ENCODE measurements around the gene URB1. TPM values are rescaled to one million over a fixed set of nuclear protein-coding genes. Genes with fewer than 3 reads are reported as not detected.

The URB1 gene
- total and polyA plus RNA-seq, 12 donors, result 4.0 to 17.7 (median 12.6) TPM

GRCh38 chr21:32351428-32351827 is 41.4 kb downstream of the URB1 start:
- 86 to 87% methylated on average over 6 of the region's 6 CpGs for WGBS, 2 donors
- H3K4me1 ChIP-seq, result peaks cover 0 to 8% (median 3%) of the 10 kb centered on the region in 9 donors
- H3K36me3 ChIP-seq, result peaks cover 0 to 100% (median 78%) of the 10 kb centered on the region in 9 donors
- intact Hi-C loops (cut with DNase I), result no loop called here
- H3K4me3 ChIP-seq, result no peak overlapping the region
- DNase-seq (no peak), ATAC-seq (no peak)
- no peak overlapping the region for H3K27ac ChIP-seq
- TF ChIP-seq, protein P1, sequence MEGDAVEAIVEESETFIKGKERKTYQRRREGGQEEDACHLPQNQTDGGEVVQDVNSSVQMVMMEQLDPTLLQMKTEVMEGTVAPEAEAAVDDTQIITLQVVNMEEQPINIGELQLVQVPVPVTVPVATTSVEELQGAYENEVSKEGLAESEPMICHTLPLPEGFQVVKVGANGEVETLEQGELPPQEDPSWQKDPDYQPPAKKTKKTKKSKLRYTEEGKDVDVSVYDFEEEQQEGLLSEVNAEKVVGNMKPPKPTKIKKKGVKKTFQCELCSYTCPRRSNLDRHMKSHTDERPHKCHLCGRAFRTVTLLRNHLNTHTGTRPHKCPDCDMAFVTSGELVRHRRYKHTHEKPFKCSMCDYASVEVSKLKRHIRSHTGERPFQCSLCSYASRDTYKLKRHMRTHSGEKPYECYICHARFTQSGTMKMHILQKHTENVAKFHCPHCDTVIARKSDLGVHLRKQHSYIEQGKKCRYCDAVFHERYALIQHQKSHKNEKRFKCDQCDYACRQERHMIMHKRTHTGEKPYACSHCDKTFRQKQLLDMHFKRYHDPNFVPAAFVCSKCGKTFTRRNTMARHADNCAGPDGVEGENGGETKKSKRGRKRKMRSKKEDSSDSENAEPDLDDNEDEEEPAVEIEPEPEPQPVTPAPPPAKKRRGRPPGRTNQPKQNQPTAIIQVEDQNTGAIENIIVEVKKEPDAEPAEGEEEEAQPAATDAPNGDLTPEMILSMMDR (IDR thresholded peaks at IDR 0.05), result no peak
- H3K27me3 ChIP-seq, result no peaks in the 10 kb centered on the region
- H3K9me3 ChIP-seq, result no peaks in the 10 kb centered on the region

GRCh38 chr21:32350981-32351380 is 41.8 kb downstream of the URB1 start:
- DNase-seq (no peak), ATAC-seq (no peak)
- Histone ChIP-seq H3K4me1 (peaks cover 0 to 5% (median 0%) of the 10 kb centered on the region in 9 donors), H3K36me3 (peaks cover 0 to 100% (median 78%) of the 10 kb centered on the region in 9 donors), H3K9me3 (no peaks in the 10 kb centered on the region), H3K4me3 (no peak overlapping the region), H3K27me3 (no peaks in the 10 kb centered on the region), H3K27ac (no peak overlapping the region)
- TF ChIP-seq, protein P1 (IDR thresholded peaks at IDR 0.05), result no peak
- WGBS, 2 donors, result 89 to 90% methylated on average over 13 of the region's 13 CpGs
- intact Hi-C loops (cut with DNase I), result no loop called here

GRCh38 chr21:32350211-32350980 is 42.4 kb downstream of the URB1 start:
- no peak for DNase-seq
- TF ChIP-seq, protein P1 (IDR thresholded peaks at IDR 0.05), result no peak
- no peaks in the 10 kb centered on the region for H3K27me3 ChIP-seq
- peaks cover 0 to 5% (median 0%) of the 10 kb centered on the region in 9 donors for H3K4me1 ChIP-seq
- H3K27ac ChIP-seq, result no peak overlapping the region
- H3K36me3 ChIP-seq, result peaks cover under 1 to 100% (median 77%) of the 10 kb centered on the region in 9 donors
- WGBS, 2 donors, result 95% methylated on average over 16 of the region's 16 CpGs
- intact Hi-C loops (cut with DNase I), result no loop called here
- no peak overlapping the region for H3K4me3 ChIP-seq
- peak in 1 of 8 donors; percentile 10 for ATAC-seq
- H3K9me3 ChIP-seq, result no peaks in the 10 kb centered on the region

DNA sequence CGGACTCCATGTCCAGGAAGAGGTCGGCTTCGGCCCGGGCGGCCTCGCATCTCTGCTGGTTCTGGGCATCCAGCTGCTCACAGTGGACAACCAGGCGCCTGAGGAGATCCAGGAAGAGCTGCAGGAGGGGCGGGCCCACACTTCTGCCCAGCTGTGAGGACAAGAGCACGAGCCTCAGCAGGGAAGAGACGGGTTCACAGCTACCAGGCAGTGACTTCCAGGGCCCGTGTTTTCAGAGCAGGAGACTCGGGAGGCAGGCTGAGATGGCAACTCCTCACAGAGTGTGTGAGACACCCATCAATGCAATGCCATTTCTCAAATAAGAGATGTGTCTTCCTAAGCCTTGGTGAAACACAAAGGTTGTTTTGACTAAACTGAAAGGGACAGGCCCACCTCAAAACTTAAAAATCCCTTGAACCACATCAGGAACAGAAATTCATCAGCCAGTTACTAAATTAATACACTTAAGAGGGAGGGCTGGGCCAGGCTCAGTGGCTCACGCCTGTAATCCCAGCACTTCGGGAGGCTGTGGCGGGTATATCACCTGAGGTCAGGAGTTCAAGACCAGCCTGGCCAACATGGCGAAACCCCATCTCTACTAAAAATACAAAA is 43.4 kb downstream of the URB1 start:
- intact Hi-C loops (cut with DNase I), result no loop called here
- peaks cover 6 to 100% (median 82%) of the 10 kb centered on the region in 9 donors for H3K36me3 ChIP-seq
- 88 to 93% methylated on average over 16 of the region's 16 CpGs for WGBS, 2 donors
- TF ChIP-seq, protein P1 (IDR thresholded peaks at IDR 0.05), result no peak
- no peak overlapping the region for H3K4me3 ChIP-seq
- peaks cover 0 to 8% (median 0%) of the 10 kb centered on the region in 11 donors for H3K9me3 ChIP-seq
- ATAC-seq, result no peak
- no peak overlapping the region for H3K27ac ChIP-seq
- H3K4me1 ChIP-seq, result peaks cover 0 to 5% (median 0%) of the 10 kb centered on the region in 9 donors
- DNase-seq, result no peak
- no peaks in the 10 kb centered on the region for H3K27me3 ChIP-seq
